NCI-H82 treated with DMSO at 0.1 percent for 48 hours (cell line): Measurements from ENCODE around the gene IGF1R.

ENCODE experiments used
- DNase-seq: peaks from one replicate; lab custom pipeline; 2025; ENCODE audit not compliant: unreplicated experiment; lab: John Stamatoyannopoulos, UW

IGF1R gene

GRCh38 chr15:98878172-98878571 is 229.8 kb downstream of the IGF1R start:
- no peak for DNase-seq

GRCh38 chr15:98878862-98879261 is 230.5 kb downstream of the IGF1R start:
- DNase-seq = no peak

GRCh38 chr15:98881526-98882520 is 233.5 kb downstream of the IGF1R start:
- peak; percentile 39 for DNase-seq

- DNase-seq = no peak
Observed at GRCh38 chr15:98883478-98883877, 235.1 kb downstream of the IGF1R start.

- no peak for DNase-seq
Observed at GRCh38 chr15:98884894-98885293, 236.6 kb downstream of the IGF1R start.

GRCh38 chr15:98887976-98888375 is 239.6 kb downstream of the IGF1R start:
- no peak for DNase-seq

GRCh38 chr15:98888820-98889479 is 240.6 kb downstream of the IGF1R start:
- DNase-seq = no peak

- DNase-seq = no peak
Observed at GRCh38 chr15:98889930-98890695, 241.8 kb downstream of the IGF1R start.

- DNase-seq = no peak
Observed at GRCh38 chr15:98891301-98891700, 243.0 kb downstream of the IGF1R start.

- DNase-seq = no peak
Observed at GRCh38 chr15:98893401-98893800, 245.1 kb downstream of the IGF1R start.

- no peak for DNase-seq
Observed at GRCh38 chr15:98894312-98894711, 246.0 kb downstream of the IGF1R start.

GRCh38 chr15:98896002-98896721 is 247.8 kb downstream of the IGF1R start:
- DNase-seq = no peak

GRCh38 chr15:98896802-98897732 is 248.7 kb downstream of the IGF1R start:
- DNase-seq = no peak

GRCh38 chr15:98898122-98898521 is 249.8 kb downstream of the IGF1R start:
- no peak for DNase-seq

- DNase-seq = no peak
Observed at GRCh38 chr15:98899272-98900021, 251.1 kb downstream of the IGF1R start.

GRCh38 chr15:98900356-98900755 is 252.0 kb downstream of the IGF1R start:
- DNase-seq = no peak

- DNase-seq = no peak
Observed at GRCh38 chr15:98901434-98902072, 253.2 kb downstream of the IGF1R start.

GRCh38 chr15:98902931-98903330 is 254.6 kb downstream of the IGF1R start:
- no peak for DNase-seq
